Karpas-422 (cell line): ENCODE data around the gene ECI1. TPM values are rescaled to one million over a fixed set of nuclear protein-coding genes. Genes with fewer than 3 reads are reported as not detected.

Experiments used
- DNase-seq: peaks from one replicate; pipeline ENCODE4 v3.0.0-alpha.2; 2015
- H2AFZ ChIP-seq: fragments of 200-600 bp; sonication (generic); 2 replicates; pipeline ENCODE4 v1.6.1; 2014; ENCODE audit warnings: antibody characterized with exemption, low read length, mixed read lengths
- H3K27ac ChIP-seq: fragments of 200-600 bp; sonication (generic); 2 replicates; pipeline ENCODE4 v1.5.1; 2014; ENCODE audit warnings: mild to moderate bottlenecking, low read length, moderate library complexity
- H3K27me3 ChIP-seq: fragments of 200-600 bp; sonication (generic); 2 replicates; pipeline ENCODE4 v1.6.1; 2014; ENCODE audit warnings: low read length, mixed read lengths
- H3K36me3 ChIP-seq: fragments of 200-600 bp; sonication (generic); 2 replicates; pipeline ENCODE4 v1.6.1; 2014; ENCODE audit warnings: low read length, mixed read lengths; ENCODE audit not compliant: insufficient read depth
- H3K4me1 ChIP-seq: fragments of 200-600 bp; sonication (generic); 2 replicates; pipeline ENCODE4 v1.6.1; 2014; ENCODE audit warnings: mild to moderate bottlenecking, low read length, mixed read lengths
- H3K4me2 ChIP-seq: fragments of 200-600 bp; sonication (generic); 2 replicates; pipeline ENCODE4 v1.6.1; 2014; ENCODE audit warnings: low read length, low read depth, mild to moderate bottlenecking; ENCODE audit not compliant: poor library complexity, severe bottlenecking
- H3K4me3 ChIP-seq: fragments of 200-600 bp; sonication (generic); 2 replicates; pipeline ENCODE4 v1.5.1; 2014; ENCODE audit warnings: mild to moderate bottlenecking, antibody characterized with exemption, low read length, mixed read lengths
- H3K79me2 ChIP-seq: fragments of 200-600 bp; sonication (generic); 2 replicates; pipeline ENCODE4 v1.6.1; 2014; ENCODE audit warnings: mild to moderate bottlenecking, low read length, mixed read lengths
- H3K9ac ChIP-seq: fragments of 200-600 bp; sonication (generic); 2 replicates; pipeline ENCODE4 v1.6.0; 2014; ENCODE audit warnings: low read length
- H3K9me2 ChIP-seq: fragments of 200-600 bp; sonication (generic), shearing (Covaris generic); replicated peaks from 2 replicates; pipeline ENCODE4 v1.6.0; 2014; ENCODE audit warnings: mild to moderate bottlenecking, low read length, moderate library complexity; ENCODE audit not compliant: insufficient read depth
- H3K9me3 ChIP-seq: fragments of 300-700, 200-600 bp; sonication (generic); 2 replicates; pipeline ENCODE4 v1.6.1; 2014; ENCODE audit warnings: low read length, mixed read lengths
- H4K20me1 ChIP-seq: fragments of 200-600 bp; sonication (generic); 2 replicates; pipeline ENCODE4 v1.6.1; 2014; ENCODE audit warnings: mild to moderate bottlenecking, antibody characterized with exemption, low read length, low read depth; ENCODE audit not compliant: insufficient read depth
- total RNA-seq: library from RNA; depleted of rRNA; stranded (reverse); fragments of >200 nt; shearing (Covaris generic); gene quantifications from 2 replicates; pipeline ENCODE4 v1.2.3, GENCODE V29; 2014; ENCODE audit warnings: low replicate concordance

Gene ECI1
- total RNA-seq, 1 experiment from 2014 or later, result 24.4 TPM

DNA sequence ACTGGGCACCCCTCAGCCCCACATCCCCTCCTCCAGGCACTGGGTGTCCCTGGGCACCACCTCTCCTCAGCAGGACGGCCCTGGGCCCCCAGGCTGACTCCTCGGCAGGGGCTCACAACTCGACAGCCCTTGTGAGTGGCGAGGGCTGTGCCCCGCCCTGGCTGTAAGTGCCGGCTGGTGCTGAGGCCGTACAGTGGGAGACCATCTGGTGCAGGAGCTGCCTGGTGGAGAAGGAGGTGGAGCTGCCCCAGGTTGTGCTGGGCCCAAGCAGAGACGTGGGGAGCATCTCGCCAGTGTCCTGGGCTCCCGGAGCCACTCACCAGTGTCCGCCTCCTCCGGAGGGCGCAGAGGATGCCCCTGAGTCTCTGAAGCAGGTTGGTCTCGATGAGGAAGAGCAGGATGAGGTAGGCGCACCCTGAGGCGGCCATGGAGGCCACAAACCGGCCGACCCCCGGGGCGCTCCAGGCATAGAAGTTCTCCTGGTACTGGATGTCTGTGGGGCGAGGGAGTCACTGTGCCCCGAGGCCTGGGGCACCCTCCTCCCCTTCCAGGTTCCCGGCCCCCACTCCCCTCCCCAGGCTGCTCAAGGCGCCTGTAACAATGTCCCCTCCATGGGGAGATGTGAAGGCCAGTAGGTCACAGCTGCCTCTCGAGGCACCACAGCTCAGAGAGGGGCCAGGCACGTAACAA lies 31.6 kb upstream of the ECI1 start:
- no peaks in the 10 kb centered on the region for H4K20me1 ChIP-seq
- no peak overlapping the region for H3K4me3 ChIP-seq
- no peak overlapping the region for H3K9ac ChIP-seq
- no peaks in the 10 kb centered on the region for H3K9me3 ChIP-seq
- no peaks in the 10 kb centered on the region for H3K36me3 ChIP-seq
- no peak overlapping the region for H3K4me2 ChIP-seq
- no peak for DNase-seq
- no peak overlapping the region for H2AFZ ChIP-seq
- no peaks in the 10 kb centered on the region for H3K9me2 ChIP-seq
- H3K27me3 ChIP-seq, result no peaks in the 10 kb centered on the region
- no peaks in the 10 kb centered on the region for H3K79me2 ChIP-seq
- no peaks in the 10 kb centered on the region for H3K4me1 ChIP-seq
- no peak overlapping the region for H3K27ac ChIP-seq

DNA sequence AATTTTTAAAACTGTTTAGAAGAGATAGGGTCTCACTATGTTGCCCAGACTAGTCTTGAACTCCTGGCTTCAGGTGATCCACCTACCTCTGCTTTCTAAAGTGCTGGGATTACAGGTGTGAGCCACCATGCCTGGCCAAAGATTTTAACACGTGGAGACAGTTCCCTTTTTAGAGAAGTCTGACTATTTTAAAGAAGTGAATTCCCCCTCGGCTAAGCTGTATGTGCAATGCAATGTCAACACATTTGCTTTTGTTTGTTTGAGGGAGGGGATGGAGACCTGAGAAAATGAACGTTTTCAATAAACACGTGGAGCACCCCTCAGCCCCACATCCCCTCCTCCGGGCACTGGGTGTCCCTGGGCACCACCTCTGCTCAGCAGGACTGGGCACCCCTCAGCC lies 30.9 kb upstream of the ECI1 start:
- H4K20me1 ChIP-seq, result no peaks in the 10 kb centered on the region
- no peaks in the 10 kb centered on the region for H3K4me1 ChIP-seq
- no peak overlapping the region for H3K4me2 ChIP-seq
- H3K27ac ChIP-seq, result no peak overlapping the region
- no peak overlapping the region for H2AFZ ChIP-seq
- no peaks in the 10 kb centered on the region for H3K9me3 ChIP-seq
- no peaks in the 10 kb centered on the region for H3K79me2 ChIP-seq
- H3K4me3 ChIP-seq, result no peak overlapping the region
- no peaks in the 10 kb centered on the region for H3K27me3 ChIP-seq
- no peaks in the 10 kb centered on the region for H3K36me3 ChIP-seq
- H3K9ac ChIP-seq, result no peak overlapping the region
- H3K9me2 ChIP-seq, result no peaks in the 10 kb centered on the region
- no peak for DNase-seq

DNA sequence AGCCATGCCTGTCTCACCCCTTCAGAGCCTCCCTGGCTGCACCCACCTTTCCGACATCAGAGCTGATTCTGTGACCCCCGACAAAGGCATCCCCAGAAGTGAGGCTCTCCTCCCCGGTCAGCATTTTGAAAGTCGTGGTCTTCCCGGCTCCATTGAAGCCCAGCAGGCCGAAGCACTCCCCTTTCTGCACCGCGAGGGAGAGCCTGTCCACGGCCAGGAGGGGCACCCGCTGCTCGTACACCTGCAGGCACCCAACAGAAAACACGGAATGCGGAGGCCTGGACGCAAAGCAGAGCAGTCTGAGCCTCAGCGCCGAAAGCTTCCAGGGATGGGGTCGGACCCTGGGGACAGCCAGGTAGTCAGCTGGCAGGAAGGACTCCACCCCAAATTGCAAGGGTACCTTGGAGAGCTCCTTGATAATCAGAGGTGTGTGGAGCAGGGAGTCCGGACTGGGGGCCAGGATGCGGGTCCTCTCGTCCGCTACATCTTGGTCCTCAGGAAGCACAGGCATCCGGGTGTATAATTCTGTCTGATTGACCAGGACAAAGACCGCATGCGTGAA lies 29.7 kb upstream of the ECI1 start:
- Histone ChIP-seq H4K20me1 (no peaks in the 10 kb centered on the region), H3K9me2 (no peaks in the 10 kb centered on the region), H3K4me1 (no peaks in the 10 kb centered on the region), H2AFZ (no peak overlapping the region), H3K4me3 (no peak overlapping the region), H3K79me2 (no peaks in the 10 kb centered on the region), H3K27me3 (no peaks in the 10 kb centered on the region), H3K9me3 (no peaks in the 10 kb centered on the region), H3K36me3 (no peaks in the 10 kb centered on the region), H3K27ac (no peak overlapping the region), H3K4me2 (no peak overlapping the region), H3K9ac (no peak overlapping the region)
- no peak for DNase-seq

- Histone ChIP-seq H2AFZ (no peak overlapping the region), H3K9me2 (no peaks in the 10 kb centered on the region), H3K36me3 (no peaks in the 10 kb centered on the region), H3K9ac (no peak overlapping the region), H3K27me3 (no peaks in the 10 kb centered on the region), H3K27ac (no peak overlapping the region), H3K79me2 (no peaks in the 10 kb centered on the region), H3K4me3 (no peak overlapping the region), H4K20me1 (no peaks in the 10 kb centered on the region), H3K9me3 (no peaks in the 10 kb centered on the region), H3K4me2 (no peak overlapping the region), H3K4me1 (no peaks in the 10 kb centered on the region)
- no peak for DNase-seq
Measured at GRCh38 chr16:2280461-2280860, 29.1 kb upstream of the ECI1 start.

DNA sequence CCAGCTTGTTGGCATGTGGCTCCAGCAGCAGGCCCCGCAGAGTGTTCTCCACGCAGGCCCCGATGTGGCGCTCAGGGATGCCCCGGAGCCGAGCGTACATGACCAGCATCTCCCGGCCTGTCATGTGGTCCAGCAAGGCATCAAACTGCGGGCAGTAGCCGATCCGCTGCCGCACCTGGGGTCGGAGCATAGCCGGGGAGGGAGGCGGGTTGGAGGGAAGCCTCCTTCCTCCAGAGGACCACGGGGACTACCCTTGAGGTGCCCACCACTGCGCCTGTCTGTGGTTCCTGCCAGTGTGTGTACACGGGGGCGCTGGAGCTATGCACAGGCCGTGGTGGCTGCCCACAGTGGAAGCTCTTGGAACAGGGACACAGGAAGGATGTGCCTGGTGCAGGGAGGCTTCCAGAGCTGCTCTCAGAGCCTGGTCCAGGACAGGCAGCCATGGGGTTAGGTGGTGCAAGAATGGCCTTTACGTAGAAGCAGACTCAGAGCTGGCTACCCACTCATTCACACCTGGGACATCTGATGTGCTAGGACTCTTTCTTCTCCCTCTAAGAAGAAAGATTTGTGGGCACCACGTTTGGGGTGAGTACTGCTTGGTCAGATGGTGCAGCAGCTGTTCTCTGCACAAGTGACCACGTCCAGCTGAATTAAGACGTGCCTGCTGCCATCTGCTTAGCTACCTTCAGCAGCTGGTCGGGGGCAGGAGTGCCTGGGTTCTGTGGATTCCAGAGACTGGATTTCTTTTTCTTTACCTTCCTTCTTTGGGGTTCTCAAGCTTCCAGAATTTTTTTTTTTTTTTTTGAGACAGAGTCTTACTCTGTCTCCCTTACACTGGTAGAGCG lies 27.8 kb upstream of the ECI1 start:
- Histone ChIP-seq H4K20me1 (no peaks in the 10 kb centered on the region), H3K9me3 (no peaks in the 10 kb centered on the region), H3K27me3 (no peaks in the 10 kb centered on the region), H3K9me2 (no peaks in the 10 kb centered on the region), H3K4me3 (no peak overlapping the region), H2AFZ (no peak overlapping the region), H3K4me2 (no peak overlapping the region), H3K27ac (no peak overlapping the region), H3K36me3 (no peaks in the 10 kb centered on the region), H3K9ac (no peak overlapping the region), H3K4me1 (no peaks in the 10 kb centered on the region), H3K79me2 (no peaks in the 10 kb centered on the region)
- no peak for DNase-seq

GRCh38 chr16:2278272-2278608 lies 26.9 kb upstream of the ECI1 start:
- H2AFZ ChIP-seq, result no peak overlapping the region
- no peak overlapping the region for H3K4me3 ChIP-seq
- no peaks in the 10 kb centered on the region for H4K20me1 ChIP-seq
- DNase-seq, result peak; percentile 54
- H3K36me3 ChIP-seq, result no peaks in the 10 kb centered on the region
- no peaks in the 10 kb centered on the region for H3K27me3 ChIP-seq
- H3K27ac ChIP-seq, result no peak overlapping the region
- H3K9ac ChIP-seq, result no peak overlapping the region
- no peak overlapping the region for H3K4me2 ChIP-seq
- H3K4me1 ChIP-seq, result no peaks in the 10 kb centered on the region
- no peaks in the 10 kb centered on the region for H3K9me3 ChIP-seq
- no peaks in the 10 kb centered on the region for H3K9me2 ChIP-seq
- H3K79me2 ChIP-seq, result no peaks in the 10 kb centered on the region

GRCh38 chr16:2277466-2278271 lies 26.3 kb upstream of the ECI1 start:
- Histone ChIP-seq H3K4me1 (no peaks in the 10 kb centered on the region), H3K9ac (no peak overlapping the region), H3K4me2 (no peak overlapping the region), H3K27me3 (no peaks in the 10 kb centered on the region), H3K36me3 (no peaks in the 10 kb centered on the region), H3K27ac (no peak overlapping the region), H3K4me3 (no peak overlapping the region), H3K9me3 (no peaks in the 10 kb centered on the region), H3K79me2 (no peaks in the 10 kb centered on the region), H4K20me1 (no peaks in the 10 kb centered on the region), H2AFZ (no peak overlapping the region), H3K9me2 (no peaks in the 10 kb centered on the region)
- DNase-seq, result no peak
